Neural cell (in vitro differentiated cells): ENCODE results near the gene DUS2. TPM values are rescaled to one million over a fixed set of nuclear protein-coding genes. Genes with fewer than 3 reads are reported as not detected.

Experiments
- H2AFZ ChIP-seq: fragments of 200-600, 300-800 bp; sonication (generic), shearing (Covaris generic); 2 replicates; pipeline ENCODE4 v1.6.0; 2014; ENCODE audit warnings: low read depth, mild to moderate bottlenecking, antibody characterized with exemption, low read length, moderate library complexity
- H3F3A ChIP-seq: fragments of 200-600 bp; shearing (Covaris generic); 2 replicates; pipeline ENCODE4 v1.6.1; 2016; ENCODE audit warnings: mild to moderate bottlenecking, moderate library complexity, mixed read lengths, antibody characterized with exemption, low read length; ENCODE audit not compliant: insufficient read depth, poor library complexity, severe bottlenecking
- H3K27ac ChIP-seq: fragments of 200-600, 300-800 bp; sonication (generic), shearing (Covaris generic); 2 replicates; pipeline ENCODE4 v1.5.1; 2014; ENCODE audit warnings: mild to moderate bottlenecking, low read length, moderate library complexity
- H3K27me3 ChIP-seq: fragments of 300-800, 200-600 bp; sonication (generic), shearing (Covaris generic); 2 replicates; pipeline ENCODE4 v1.6.0; 2014; ENCODE audit warnings: mild to moderate bottlenecking, low read depth, low read length, moderate library complexity; ENCODE audit not compliant: insufficient read depth
- H3K36me3 ChIP-seq: fragments of 300-800, 200-600 bp; sonication (generic), shearing (Covaris generic); 2 replicates; pipeline ENCODE4 v1.5.1; 2014; ENCODE audit warnings: mild to moderate bottlenecking, antibody characterized with exemption, low read length, moderate library complexity; ENCODE audit not compliant: insufficient read depth
- H3K4me2 ChIP-seq: fragments of 300-800, 200-600 bp; sonication (generic), shearing (Covaris generic); 2 replicates; pipeline ENCODE4 v1.6.0; 2014; ENCODE audit warnings: mild to moderate bottlenecking, low read length
- H3K4me3 ChIP-seq: fragments of 300-800, 200-600 bp; sonication (generic), shearing (Covaris generic); 2 replicates; pipeline ENCODE4 v1.5.1; 2014; ENCODE audit warnings: mild to moderate bottlenecking, low read length, moderate library complexity
- H3K79me2 ChIP-seq: fragments of 200-600 bp; shearing (Covaris generic); replicated peaks from 2 replicates; pipeline ENCODE4 v1.6.0; 2014; ENCODE audit warnings: mild to moderate bottlenecking, low read length, moderate library complexity; ENCODE audit not compliant: insufficient read depth
- H3K9ac ChIP-seq: fragments of 300-800, 200-600 bp; sonication (generic), shearing (Covaris generic); 2 replicates; pipeline ENCODE4 v1.6.1; 2016; ENCODE audit warnings: mild to moderate bottlenecking, low read length, mixed read lengths
- H3K9me2 ChIP-seq: fragments of 200-600 bp; shearing (Covaris generic); 2 replicates; pipeline ENCODE4 v1.6.1; 2016; ENCODE audit warnings: mild to moderate bottlenecking, low read length, mixed read lengths; ENCODE audit not compliant: insufficient read depth
- H3K9me3 ChIP-seq: fragments of 200-600, 300-800 bp; sonication (generic), shearing (Covaris generic); 2 replicates; pipeline ENCODE4 v1.6.1; 2016; ENCODE audit warnings: mild to moderate bottlenecking, mixed run types, low read length, moderate library complexity, mixed read lengths
- H4K20me1 ChIP-seq: fragments of 200-600 bp; shearing (Covaris generic); 2 replicates; pipeline ENCODE4 v1.6.1; 2016; ENCODE audit warnings: mild to moderate bottlenecking, mixed run types; ENCODE audit not compliant: insufficient read depth
- CTCF ChIP-seq: fragments of 450-650 bp; IDR thresholded peaks from 2 replicates; pipeline ENCODE4 v1.5.1; 2014; ENCODE audit warnings: antibody characterized with exemption, mild to moderate bottlenecking, moderate library complexity; ENCODE audit not compliant: poor library complexity, severe bottlenecking
- EP300 ChIP-seq: fragments of 450-650 bp; conservative IDR thresholded peaks from 2 replicates; pipeline ENCODE4 v1.6.1; 2014; ENCODE audit warnings: antibody characterized with exemption, mild to moderate bottlenecking, moderate library complexity; ENCODE audit not compliant: poor library complexity, severe bottlenecking
- EZH2 ChIP-seq: fragments of 200-600, 300-800 bp; shearing (Covaris generic), sonication (generic); IDR thresholded peaks from 2 replicates; pipeline ENCODE4 v1.6.1; 2014; ENCODE audit warnings: antibody characterized with exemption, low read length, borderline replicate concordance, mild to moderate bottlenecking; ENCODE audit not compliant: insufficient read depth, poor library complexity, severe bottlenecking
- MXI1 ChIP-seq: fragments of 450-650 bp; conservative IDR thresholded peaks from 2 replicates; pipeline ENCODE4 v1.6.1; 2014; ENCODE audit warnings: antibody characterized with exemption, mild to moderate bottlenecking; ENCODE audit not compliant: poor library complexity, severe bottlenecking
- POLR2AphosphoS5 ChIP-seq: IDR thresholded peaks from 2 replicates; pipeline ENCODE4 v1.6.1; 2012
- RAD21 ChIP-seq: fragments of 450-650 bp; conservative IDR thresholded peaks from 2 replicates; pipeline ENCODE4 v1.6.1; 2014; ENCODE audit warnings: antibody characterized with exemption, mild to moderate bottlenecking, moderate library complexity
- REST ChIP-seq: IDR thresholded peaks from 2 replicates; pipeline ENCODE4 v1.6.1; 2012; ENCODE audit warnings: borderline replicate concordance
- SMC3 ChIP-seq: fragments of 450-650 bp; conservative IDR thresholded peaks from 2 replicates; pipeline ENCODE4 v1.6.1; 2014; ENCODE audit warnings: antibody characterized with exemption, mild to moderate bottlenecking, moderate library complexity; ENCODE audit not compliant: poor library complexity
- TAF1 ChIP-seq: IDR thresholded peaks from 2 replicates; pipeline ENCODE4 v1.6.1; 2012; ENCODE audit warnings: low read depth
- polyA plus RNA-seq: library from polyadenylated mRNA; depleted of rRNA; stranded (reverse); fragments of >200 nt; gene quantifications from 2 replicates; pipeline ENCODE4 v1.2.3, GENCODE V29; 2014

DUS2 gene
- polyA plus RNA-seq, 1 donor from 2014 or later: 22.4 TPM

- no peaks in the 10 kb centered on the region for H3K9me3 ChIP-seq
- H3K27me3 ChIP-seq: no peaks in the 10 kb centered on the region
- H2AFZ ChIP-seq: no peak overlapping the region
- TF ChIP-seq SMC3 (no peak), REST (no peak), CTCF (no peak), EZH2 (no peak), TAF1 (no peak), MXI1 (no peak), POLR2AphosphoS5 (no peak)
- H3K36me3 ChIP-seq: no peaks in the 10 kb centered on the region
- no peaks in the 10 kb centered on the region for H3F3A ChIP-seq
- no peaks in the 10 kb centered on the region for H3K9me2 ChIP-seq
- no peaks in the 10 kb centered on the region for H3K79me2 ChIP-seq
- H3K4me3 ChIP-seq: no peak overlapping the region
- H3K27ac ChIP-seq: no peak overlapping the region
- H3K4me2 ChIP-seq: no peak overlapping the region
- H4K20me1 ChIP-seq: no peaks in the 10 kb centered on the region
- H3K9ac ChIP-seq: no peak overlapping the region
Measured at GRCh38 chr16:68061396-68061795, 38.3 kb downstream of the DUS2 start.

GRCh38 chr16:68062910-68063393, 39.9 kb downstream of the DUS2 start:
- Histone ChIP-seq H4K20me1 (no peaks in the 10 kb centered on the region), H3K36me3 (no peaks in the 10 kb centered on the region), H2AFZ (no peak overlapping the region), H3K4me3 (no peak overlapping the region), H3K27ac (no peak overlapping the region), H3F3A (no peaks in the 10 kb centered on the region), H3K27me3 (no peaks in the 10 kb centered on the region), H3K9me2 (no peaks in the 10 kb centered on the region), H3K9me3 (no peaks in the 10 kb centered on the region), H3K9ac (no peak overlapping the region), H3K4me2 (no peak overlapping the region), H3K79me2 (no peaks in the 10 kb centered on the region)
- TF ChIP-seq REST: no peak
- no peak for TF ChIP-seq EZH2
- no peak for TF ChIP-seq MXI1
- no peak for TF ChIP-seq EP300
- no peak for TF ChIP-seq RAD21
- TF ChIP-seq POLR2AphosphoS5: no peak
- no peak for TF ChIP-seq SMC3
- TF ChIP-seq TAF1: no peak
- TF ChIP-seq CTCF: no peak
